SH-SY5Y (cell line): ENCODE measurements around the gene ATP9A.

ENCODE experiments used
- GATA2 ChIP-seq: IDR thresholded peaks from 2 replicates; pipeline ENCODE4 v1.6.1; 2011; ENCODE audit warnings: mild to moderate bottlenecking, low read depth, low read length
- GATA3 ChIP-seq: IDR thresholded peaks from 2 replicates; pipeline ENCODE4 v1.6.1; 2011; ENCODE audit warnings: low read depth, mild to moderate bottlenecking, low read length, moderate library complexity

DNA sequence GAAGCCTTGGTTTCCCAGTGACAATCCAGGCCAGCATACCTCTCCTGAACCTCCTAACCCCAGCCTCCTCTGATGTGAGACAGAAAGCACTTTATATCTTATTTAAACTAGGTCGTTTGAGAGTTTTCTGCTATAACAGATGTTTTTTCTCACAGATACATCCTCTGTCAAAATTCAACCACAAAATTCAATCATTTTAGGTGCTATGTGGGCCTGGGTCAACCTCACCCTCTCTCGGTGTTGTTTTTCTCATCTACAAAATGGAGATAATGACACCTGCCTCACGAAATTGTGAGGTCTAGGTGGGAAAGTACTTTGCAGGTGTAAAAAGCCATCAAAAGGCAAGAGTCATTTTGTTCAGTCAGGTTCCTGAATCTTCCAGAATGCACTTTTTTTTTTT is 179.4 kb downstream of the ATP9A start:
- TF ChIP-seq GATA2 = no peak
- no peak for TF ChIP-seq GATA3
